ENCODE data around the gene RPL18.

GRCh38 chr19:48606463-48607358, 12.3 kb downstream of the RPL18 start, which contains the start of gene SPACA4:
- TF ChIP-seq POLR2A (IDR thresholded peaks at IDR 0.05): no peak
- no peak for TF ChIP-seq CTCF (IDR thresholded peaks at IDR 0.05 in 4 of 5, conservative IDR thresholded peaks at IDR 0.05 in 1 of 5)

Data from gastrocnemius medialis (tissue), 4 donors.